Adrenal gland (tissue), 12 donors: ENCODE results near the gene PRELP. TPM values are rescaled to one million over a fixed set of nuclear protein-coding genes. Genes with fewer than 3 reads are reported as not detected.
"Not testable (repeated sequence)": the region's sequence is repeated elsewhere in the genome, so short reads cannot be mapped to it uniquely, and the experiment has no call there.

Experiments
- DNase-seq, 7 donors: peaks; one replicate each; pipeline ENCODE4 v3.0.0-alpha.2; 2019 to 2020
- H3K27ac ChIP-seq, 5 donors: fragments of 200-600 bp; sonication (generic) in 4 of 5; 1 replicate in 3 of 5; 2 replicates in 2 of 5; pipeline versions ENCODE4 v1.5.1 to v1.8.0; 2016 to 2020; ENCODE audit warnings: mild to moderate bottlenecking in 1 of 5
- H3K27me3 ChIP-seq: fragments of 200-600 bp; 2 replicates; pipeline ENCODE4 v1.8.0; 2021
- H3K36me3 ChIP-seq, 2 donors: fragments of 200-600 bp; replicated peaks in 1 of 2; 1 replicate in 1 of 2; 2 replicates in 1 of 2; pipeline versions ENCODE4 v1.5.1 to v1.8.0; 2018 to 2022
- H3K4me1 ChIP-seq, 2 donors: fragments of 200-600 bp; replicated peaks in 1 of 2; 1 replicate in 1 of 2; 2 replicates in 1 of 2; pipeline versions ENCODE4 v1.5.1 to v1.8.0; 2018 to 2021
- H3K4me3 ChIP-seq, 4 donors: fragments of 200-600 bp; sonication (generic) in 3 of 4; one replicate each; pipeline ENCODE4 v1.5.1; 2016 to 2018
- H3K9me3 ChIP-seq, 3 donors: fragments of 200-600 bp; sonication (generic) in 1 of 3; replicated peaks in 1 of 3; 1 replicate in 2 of 3; 2 replicates in 1 of 3; pipeline versions ENCODE4 v1.5.1 to v1.8.0; 2016 to 2021
- CTCF ChIP-seq, 6 experiments: fragments of 450-650 bp in 4 of 6; fragments of 200-600 bp in 2 of 6; sonication (generic) in 1 of 6; IDR thresholded peaks; 1 replicate in 5 of 6; 2 replicates in 1 of 6; pipeline versions ENCODE4 v1.5.1 to v1.8.0; 2016 to 2021; ENCODE audit warnings: antibody characterized with exemption in 6 of 6, mild to moderate bottlenecking in 2 of 6, moderate library complexity in 1 of 6
- POLR2A ChIP-seq, 2 donors: fragments of 450-650 bp; IDR thresholded peaks; one replicate each; pipeline ENCODE4 v1.6.1; 2017; ENCODE audit warnings: antibody characterized with exemption in 2 of 2, mild to moderate bottlenecking in 2 of 2, moderate library complexity in 1 of 2
- WGBS, 4 donors: extraction: QIAGEN DNeasy Blood & Tissue Kit in 2 of 4; methylation state at CpG; one replicate each; pipeline versions ENCODE4 v1.1.5 to v1.1.7; 2013 to 2017; 5-methylcytosine and 5-hydroxymethylcytosine counted together
- intact Hi-C, 2 donors: fragments of 100-400 bp; cut with DNase I; formaldehyde crosslinking; loops; one replicate each; pipeline versions ENCODE4 v1.14.1 to v1.15.0; 2022 to 2023
- polyA plus RNA-seq, 3 donors: library from polyadenylated mRNA; stranded (reverse); fragments of 200-250 nt in 2 of 3; fragments of 350-450 nt in 1 of 3; fragmentation: Illumina TruSeq in 1 of 3; extraction: RNeasy Lipid Tissue Mini Kit (QIAGEN cat#74804) in 1 of 3; gene quantifications; one replicate each; pipeline ENCODE4 v1.2.3, GENCODE V29; 2013 to 2014
- total RNA-seq, 9 donors: library from RNA; depleted of rRNA in 4 of 9; stranded (reverse); fragments of >200 nt in 4 of 9; fragments of 120-200 nt in 1 of 9; fragmentation: NEBNext Ultra II Directional in 1 of 9; extraction: Animal tissue kit (Norgen Biotek cat#: 25700) in 1 of 9; gene quantifications; one replicate each; pipeline versions ENCODE4 v1.1.0 to v1.2.4, GENCODE V29; 2013 to 2023
- donor health status: healthy with polysubstance abuse.
- donor health status: Bipolar disorder and iron deficiency.
- donor health status: DM: yes; HTN: yes; CAD: no.
- donor health status: DM: no; HTN: no; CAD: no.
- donor health status: DM: no; HTN: no; CAD: no.
- donor health status: DM: yes; HTN: yes; CAD: no.

The PRELP gene
- total and polyA plus RNA-seq, 12 donors, result 0.61 to 29.4 (median 13.6) TPM

DNA sequence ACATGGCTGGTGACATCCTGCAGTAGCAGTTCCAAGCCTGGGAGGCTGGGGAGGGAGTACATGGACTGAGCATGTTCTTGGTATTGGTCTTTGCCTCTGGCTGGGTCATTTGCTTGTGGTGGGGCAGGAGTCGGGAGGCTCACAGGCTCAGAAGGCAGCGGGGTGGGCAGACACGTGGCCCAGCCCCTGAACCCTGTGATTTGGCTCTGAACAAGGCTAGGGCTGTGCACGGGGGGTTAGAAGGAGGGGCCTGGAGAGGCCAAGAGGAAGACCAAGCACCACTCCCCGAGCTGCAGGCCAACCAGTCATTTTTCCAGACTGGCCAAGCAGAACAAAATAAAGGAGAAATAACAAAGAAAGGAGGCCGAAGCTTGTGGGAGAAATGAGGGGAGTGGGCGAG, 9.7 kb upstream of the PRELP start:
- Histone ChIP-seq H3K9me3 (no peaks in the 10 kb centered on the region), H3K27ac (peak overlapping the region in 3 of 5 donors; percentile 63 to 87 (median 78)), H3K27me3 (peaks cover 1% of the 10 kb centered on the region), H3K36me3 (no peaks in the 10 kb centered on the region), H3K4me3 (no peak overlapping the region), H3K4me1 (peaks cover 4 to 15% of the 10 kb centered on the region in 2 donors)
- TF ChIP-seq POLR2A (IDR thresholded peaks at IDR 0.05) (no peak), CTCF (IDR thresholded peaks at IDR 0.05) (no peak)
- peak in 5 of 7 donors; percentile 34 to 63 (median 41) for DNase-seq
- WGBS, 4 donors, result 12 to 28% (median 19%) methylated on average over 6 to 7 of the region's 7 CpGs
- intact Hi-C loops, result no loop called here

DNA sequence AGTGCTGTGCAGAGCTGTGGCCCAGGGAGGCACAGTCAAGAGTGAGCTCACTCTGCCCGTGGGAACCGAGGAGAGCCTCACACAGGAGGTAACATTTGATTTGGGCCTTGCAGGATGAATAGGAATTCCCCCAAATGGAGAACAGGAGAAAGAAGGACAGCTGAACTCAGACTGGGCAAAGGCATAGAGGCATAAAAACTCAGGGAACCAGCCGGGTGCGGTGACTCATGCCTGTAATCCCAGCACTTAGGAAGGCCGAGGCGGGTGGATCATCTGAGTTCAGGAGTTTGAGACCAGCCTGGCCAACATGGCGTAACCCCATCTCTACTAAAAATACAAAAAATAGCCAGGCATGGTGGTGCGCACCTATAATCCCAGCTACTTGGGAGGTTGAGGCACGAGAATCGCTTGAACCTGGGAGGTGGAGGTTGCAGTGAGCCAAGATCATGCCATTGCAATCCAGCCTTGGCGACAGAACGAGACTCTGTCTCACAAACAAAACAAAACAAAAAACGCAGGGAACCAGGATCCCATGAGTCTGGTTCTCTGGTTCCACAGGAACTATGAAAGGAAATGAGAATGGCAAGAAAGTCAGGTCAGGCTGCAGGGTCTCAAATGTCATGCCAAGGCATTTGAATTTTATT, 8.6 kb upstream of the PRELP start:
- H3K27me3 ChIP-seq, DNase-seq, H3K36me3 ChIP-seq, intact Hi-C loops, H3K4me3 ChIP-seq, H3K9me3 ChIP-seq: not testable (repeated sequence)
- 80 to 89% (median 84%) methylated on average over 13 of the region's 13 CpGs for WGBS, 4 donors
- Histone ChIP-seq H3K4me1 (peaks cover 4 to 15% of the 10 kb centered on the region in 2 donors), H3K27ac (peak overlapping the region in 3 of 5 donors; percentile 63 to 87 (median 78))

GRCh38 chr1:203467550-203467921, 8.1 kb upstream of the PRELP start:
- Histone ChIP-seq H3K27me3 (no peaks in the 10 kb centered on the region), H3K4me3 (no peak overlapping the region), H3K4me1 (peaks cover 4 to 15% of the 10 kb centered on the region in 2 donors), H3K27ac (peak overlapping the region in 3 of 5 donors; percentile 63 to 87 (median 78)), H3K36me3 (no peaks in the 10 kb centered on the region), H3K9me3 (no peaks in the 10 kb centered on the region)
- 67 to 79% (median 69%) methylated on average over 9 of the region's 9 CpGs for WGBS, 4 donors
- intact Hi-C loops, result no loop called here
- peak; percentile 32 to 82 (median 60) for DNase-seq
- no peak for TF ChIP-seq POLR2A (IDR thresholded peaks at IDR 0.05)

DNA sequence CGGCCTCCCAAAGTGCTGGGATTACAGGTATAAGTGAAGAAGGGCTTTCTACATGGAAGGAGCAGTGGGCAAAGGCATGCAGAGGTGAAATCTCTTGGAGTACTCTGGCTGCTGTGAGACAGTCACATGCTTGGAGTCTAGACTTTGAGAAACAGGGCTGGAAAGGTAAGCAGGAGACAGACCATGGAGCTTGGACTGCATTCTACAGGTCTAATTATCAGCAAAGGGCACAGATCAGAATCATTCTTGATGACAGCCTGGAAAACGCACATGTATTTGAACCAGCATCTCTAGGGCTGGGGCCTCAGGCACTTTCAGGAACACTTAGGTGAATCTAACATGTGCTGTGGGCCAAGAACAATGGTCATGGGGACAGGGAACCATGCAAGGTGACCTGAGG, 7.3 kb upstream of the PRELP start:
- intact Hi-C loops, result no loop called here
- H3K9me3 ChIP-seq, result no peaks in the 10 kb centered on the region
- DNase-seq, result no peak
- H3K4me1 ChIP-seq, result peaks cover 4 to 15% of the 10 kb centered on the region in 2 donors
- H3K36me3 ChIP-seq, result no peaks in the 10 kb centered on the region
- no peak for TF ChIP-seq POLR2A (IDR thresholded peaks at IDR 0.05)
- no peak for TF ChIP-seq CTCF (IDR thresholded peaks at IDR 0.05)
- peak overlapping the region in 1 of 5 donors; percentile 36 for H3K27ac ChIP-seq
- no peaks in the 10 kb centered on the region for H3K27me3 ChIP-seq
- WGBS, 4 donors, result 85 to 98% (median 95%) methylated on average over 2 of the region's 2 CpGs
- no peak overlapping the region for H3K4me3 ChIP-seq

- DNase-seq, result no peak
- intact Hi-C loops, result no loop called here
- H3K27ac ChIP-seq, result no peak overlapping the region
- H3K4me3 ChIP-seq, result no peak overlapping the region
- 60 to 68% (median 65%) methylated on average over 4 to 5 of the region's 5 CpGs for WGBS, 4 donors
- peaks cover 4 to 15% of the 10 kb centered on the region in 2 donors for H3K4me1 ChIP-seq
- TF ChIP-seq CTCF (IDR thresholded peaks at IDR 0.05) (no peak), POLR2A (IDR thresholded peaks at IDR 0.05) (no peak)
- no peaks in the 10 kb centered on the region for H3K27me3 ChIP-seq
- H3K9me3 ChIP-seq, result no peaks in the 10 kb centered on the region
- H3K36me3 ChIP-seq, result no peaks in the 10 kb centered on the region
Measured at GRCh38 chr1:203470240-203470639, 5.4 kb upstream of the PRELP start.
